Measurements from ENCODE around the gene AHDC1. TPM values are rescaled to one million over a fixed set of nuclear protein-coding genes. Genes with fewer than 3 reads are reported as not detected.

Gene AHDC1
- total RNA-seq, 1 experiment from 2014 or later: 49.0 TPM

GRCh38 chr1:27605796-27606707, 2.1 kb upstream of the AHDC1 start:
- POLR2A ChIA-PET: interaction anchor here (0.6 to 3.9 kb wide), 6 partner anchors 31 to 203 kb away, joined by 3 to 21 read pairs (median 5); no protein-coding TSS in a partner anchor
- peak; percentile 82 for DNase-seq (ENCODE audit: low spot score)
- ATAC-seq: peak; percentile 18
- Mint-ChIP-seq H3K4me1 (peaks cover 41% of the 10 kb centered on the region), H3K36me3 (no peaks in the 10 kb centered on the region), H3K27ac (peak overlapping the region; percentile 86), H3K4me3 (peak overlapping the region; percentile 92), H3K9me3 (no peaks in the 10 kb centered on the region), H3K27me3 (ENCODE audit: low read depth) (no peaks in the 10 kb centered on the region; the same call in none of the 2 replicates)
- CTCF ChIA-PET: interaction anchor here (0.5 to 16.7 kb wide), 64 partner anchors 9 to 532 kb away, joined by 3 to 376 read pairs (median 7); partner anchors contain the start of genes CD164L2, FAM76A, GPR3 and IFI6
- TF ChIP-seq ATF1 (CRISPR knock-in tag; IDR thresholded peaks at IDR 0.05) (no peak), ZBTB21 (CRISPR knock-in tag; IDR thresholded peaks at IDR 0.05; ENCODE audit: borderline replicate concordance) (no peak), SP1 (CRISPR knock-in tag; conservative IDR thresholded peaks at IDR 0.05) (no peak), NR2C2 (CRISPR knock-in tag; IDR thresholded peaks at IDR 0.05) (no peak), CTCF (IDR thresholded peaks at IDR 0.05) (peak; percentile 83), ESRRA (CRISPR knock-in tag; IDR thresholded peaks at IDR 0.05; ENCODE audit: borderline replicate concordance) (no peak), NFE2L1 (CRISPR knock-in tag; IDR thresholded peaks at IDR 0.05) (no peak), IRF1 (CRISPR knock-in tag; IDR thresholded peaks at IDR 0.05) (no peak), TEAD4 (CRISPR knock-in tag; IDR thresholded peaks at IDR 0.05) (no peak), FOXP4 (CRISPR knock-in tag; IDR thresholded peaks at IDR 0.05) (no peak), ETV6 (CRISPR knock-in tag; IDR thresholded peaks at IDR 0.05) (no peak), SMAD3 (CRISPR knock-in tag; IDR thresholded peaks at IDR 0.05; ENCODE audit: borderline replicate concordance) (0 out of 2 replicates have a peak, but pooled peaks have one; percentile 4), FOXK1 (CRISPR knock-in tag; IDR thresholded peaks at IDR 0.05) (no peak)

GRCh38 chr1:27605300-27605766, 1.4 kb upstream of the AHDC1 start:
- no peak for ATAC-seq
- Mint-ChIP-seq H3K27me3 (ENCODE audit: low read depth) (no peaks in the 10 kb centered on the region; the same call in none of the 2 replicates), H3K36me3 (no peaks in the 10 kb centered on the region), H3K4me3 (peak overlapping the region; percentile 92), H3K9me3 (no peaks in the 10 kb centered on the region), H3K4me1 (peaks cover 48% of the 10 kb centered on the region), H3K27ac (no peak overlapping the region)
- ChIA-PET CTCF (interaction anchor here (0.5 to 16.7 kb wide), 33 partner anchors 10 to 532 kb away, joined by 3 to 376 read pairs (median 11); partner anchors contain the start of genes FAM76A and IFI6), POLR2A (interaction anchor here (0.9 to 3.9 kb wide), 2 partner anchors 30 to 48 kb away, joined by 3 to 21 read pairs; no protein-coding TSS in a partner anchor)
- TF ChIP-seq ZBTB21 (CRISPR knock-in tag; IDR thresholded peaks at IDR 0.05; ENCODE audit: borderline replicate concordance) (no peak), SP1 (CRISPR knock-in tag; conservative IDR thresholded peaks at IDR 0.05) (no peak), SOX15 (CRISPR knock-in tag; IDR thresholded peaks at IDR 0.05) (no peak), HMGXB4 (CRISPR knock-in tag; IDR thresholded peaks at IDR 0.05) (no peak), E2F4 (CRISPR knock-in tag; IDR thresholded peaks at IDR 0.05; ENCODE audit: borderline replicate concordance, low read depth) (no peak), TEAD4 (CRISPR knock-in tag; IDR thresholded peaks at IDR 0.05) (no peak), GABPB1 (CRISPR knock-in tag; IDR thresholded peaks at IDR 0.05) (no peak)
- DNase-seq (ENCODE audit: low spot score): no peak

All from WTC11 (cell line).